HUES64 (cell line): ENCODE results near the gene HECW1.

Experiments used
- H3K27ac ChIP-seq: 2 replicates; pipeline ENCODE4 v1.7.0; 2013; ENCODE audit warnings: low read depth, low read length, inconsistent platforms
- H3K27me3 ChIP-seq: 2 replicates; pipeline ENCODE4 v1.6.1; 2013; ENCODE audit warnings: mild to moderate bottlenecking, low read length; ENCODE audit not compliant: insufficient read depth
- H3K36me3 ChIP-seq: 2 replicates; pipeline ENCODE4 v1.6.1; 2013; ENCODE audit warnings: mild to moderate bottlenecking, low read length; ENCODE audit not compliant: insufficient read depth
- H3K4me1 ChIP-seq: 2 replicates; pipeline ENCODE4 v1.6.1; 2013; ENCODE audit warnings: mild to moderate bottlenecking, low read length, moderate library complexity; ENCODE audit not compliant: insufficient read depth
- H3K4me3 ChIP-seq: 2 replicates; pipeline ENCODE4 v1.5.1; 2013; ENCODE audit warnings: mild to moderate bottlenecking, low read length, moderate library complexity
- H3K9ac ChIP-seq: 2 replicates; pipeline ENCODE4 v1.6.1; 2013; ENCODE audit warnings: mild to moderate bottlenecking, low read depth, low read length
- H3K9me3 ChIP-seq: 2 replicates; pipeline ENCODE4 v1.6.1; 2013; ENCODE audit warnings: low read depth, low read length; ENCODE audit not compliant: insufficient read depth
- WGBS: fragments of 150-250, 120-280 bp; methylation state at CpG from one replicate; pipeline ENCODE4 v1.1.7; 2013; ENCODE audit warnings: missing lambda C conversion rate; 5-methylcytosine and 5-hydroxymethylcytosine counted together

Gene HECW1

GRCh38 chr7:43192806-43193460, 80.5 kb downstream of the HECW1 start:
- 97% methylated on average over 7 of the region's 7 CpGs for WGBS
- Histone ChIP-seq H3K9me3 (no peaks in the 10 kb centered on the region), H3K4me3 (no peak overlapping the region), H3K36me3 (no peaks in the 10 kb centered on the region), H3K9ac (no peak overlapping the region), H3K4me1 (peaks cover 28% of the 10 kb centered on the region), H3K27ac (no peak overlapping the region), H3K27me3 (no peaks in the 10 kb centered on the region)

GRCh38 chr7:43193893-43194292, 81.4 kb downstream of the HECW1 start:
- Histone ChIP-seq H3K27me3 (no peaks in the 10 kb centered on the region), H3K27ac (peak overlapping the region; percentile 54; the same call in 1 of the 2 replicates), H3K36me3 (no peaks in the 10 kb centered on the region), H3K4me3 (peak overlapping the region; percentile 8; the same call in 1 of the 2 replicates), H3K9ac (no peak overlapping the region), H3K4me1 (peaks cover 32% of the 10 kb centered on the region), H3K9me3 (no peaks in the 10 kb centered on the region)
- 73% methylated on average over 2 of the region's 2 CpGs for WGBS

GRCh38 chr7:43195256-43195655, 82.8 kb downstream of the HECW1 start:
- 92% methylated on average over 7 of the region's 7 CpGs for WGBS

GRCh38 chr7:43195768-43196167, 83.3 kb downstream of the HECW1 start:
- whole genome bisulfite sequencing = 92% methylated on average over 5 of the region's 5 CpGs

More at GRCh38 chr7:43195256-43195655, 82.8 kb downstream of the HECW1 start:
- Histone ChIP-seq H3K27me3 (no peaks in the 10 kb centered on the region), H3K27ac (no peak overlapping the region), H3K4me1 (peaks cover 37% of the 10 kb centered on the region), H3K36me3 (no peaks in the 10 kb centered on the region), H3K9me3 (no peaks in the 10 kb centered on the region), H3K4me3 (no peak overlapping the region), H3K9ac (no peak overlapping the region)

GRCh38 chr7:43196379-43196778, 83.9 kb downstream of the HECW1 start:
- H3K4me3 ChIP-seq = no peak overlapping the region
- no peaks in the 10 kb centered on the region for H3K36me3 ChIP-seq

More at GRCh38 chr7:43195768-43196167, 83.3 kb downstream of the HECW1 start:
- Histone ChIP-seq H3K27me3 (no peaks in the 10 kb centered on the region), H3K27ac (no peak overlapping the region), H3K36me3 (no peaks in the 10 kb centered on the region), H3K9ac (no peak overlapping the region), H3K4me1 (peaks cover 37% of the 10 kb centered on the region), H3K4me3 (no peak overlapping the region), H3K9me3 (no peaks in the 10 kb centered on the region)

GRCh38 chr7:43198016-43198415, 85.6 kb downstream of the HECW1 start:
- no peak overlapping the region for H3K9ac ChIP-seq
- H3K36me3 ChIP-seq = no peaks in the 10 kb centered on the region
- H3K27ac ChIP-seq = no peak overlapping the region
- no peaks in the 10 kb centered on the region for H3K9me3 ChIP-seq
- peaks cover 37% of the 10 kb centered on the region for H3K4me1 ChIP-seq
- 95% methylated on average over 6 of the region's 6 CpGs for WGBS
- H3K27me3 ChIP-seq = no peaks in the 10 kb centered on the region
- H3K4me3 ChIP-seq = no peak overlapping the region

More at GRCh38 chr7:43196379-43196778, 83.9 kb downstream of the HECW1 start:
- Histone ChIP-seq H3K9me3 (no peaks in the 10 kb centered on the region), H3K4me1 (peaks cover 37% of the 10 kb centered on the region), H3K9ac (no peak overlapping the region), H3K27me3 (no peaks in the 10 kb centered on the region), H3K27ac (no peak overlapping the region)
- WGBS = 85% methylated on average over 5 of the region's 5 CpGs

GRCh38 chr7:43198599-43199090, 86.2 kb downstream of the HECW1 start:
- Histone ChIP-seq H3K27ac (no peak overlapping the region), H3K9ac (no peak overlapping the region), H3K9me3 (no peaks in the 10 kb centered on the region), H3K4me3 (no peak overlapping the region), H3K4me1 (peaks cover 36% of the 10 kb centered on the region), H3K36me3 (no peaks in the 10 kb centered on the region), H3K27me3 (no peaks in the 10 kb centered on the region)
- WGBS = 60% methylated on average over 7 of the region's 7 CpGs

- no peaks in the 10 kb centered on the region for H3K36me3 ChIP-seq
- 93% methylated on average over 7 of the region's 8 CpGs for WGBS
- H3K4me1 ChIP-seq = peaks cover 34% of the 10 kb centered on the region
- no peak overlapping the region for H3K9ac ChIP-seq
- no peak overlapping the region for H3K27ac ChIP-seq
- H3K4me3 ChIP-seq = no peak overlapping the region
- no peaks in the 10 kb centered on the region for H3K27me3 ChIP-seq
- no peaks in the 10 kb centered on the region for H3K9me3 ChIP-seq
Measured at GRCh38 chr7:43199371-43200160, 87.1 kb downstream of the HECW1 start.

- Histone ChIP-seq H3K9me3 (no peaks in the 10 kb centered on the region), H3K9ac (no peak overlapping the region), H3K4me3 (no peak overlapping the region), H3K4me1 (peaks cover 29% of the 10 kb centered on the region), H3K27ac (no peak overlapping the region), H3K27me3 (no peaks in the 10 kb centered on the region), H3K36me3 (no peaks in the 10 kb centered on the region)
- 95% methylated on average over 2 of the region's 2 CpGs for WGBS
Measured at GRCh38 chr7:43201912-43202311, 89.5 kb downstream of the HECW1 start.

- 85% methylated on average over 1 of the region's 1 CpG for WGBS
Measured at GRCh38 chr7:43204081-43204480, 91.6 kb downstream of the HECW1 start.

GRCh38 chr7:43205171-43205795, 92.8 kb downstream of the HECW1 start:
- peaks cover 27% of the 10 kb centered on the region for H3K4me1 ChIP-seq
- H3K27ac ChIP-seq = no peak overlapping the region
- H3K4me3 ChIP-seq = no peak overlapping the region
- H3K27me3 ChIP-seq = no peaks in the 10 kb centered on the region
- no peaks in the 10 kb centered on the region for H3K36me3 ChIP-seq
- no peaks in the 10 kb centered on the region for H3K9me3 ChIP-seq
- 93% methylated on average over 8 of the region's 8 CpGs for whole genome bisulfite sequencing
- H3K9ac ChIP-seq = no peak overlapping the region

More at GRCh38 chr7:43204081-43204480, 91.6 kb downstream of the HECW1 start:
- H3K4me1 ChIP-seq = peaks cover 30% of the 10 kb centered on the region
- H3K9ac ChIP-seq = no peak overlapping the region
- H3K36me3 ChIP-seq = no peaks in the 10 kb centered on the region
- no peaks in the 10 kb centered on the region for H3K27me3 ChIP-seq
- no peak overlapping the region for H3K4me3 ChIP-seq
- H3K9me3 ChIP-seq = no peaks in the 10 kb centered on the region
- H3K27ac ChIP-seq = no peak overlapping the region
